ENCODE data around the gene TMEM214. TPM values are rescaled to one million over a fixed set of nuclear protein-coding genes. Genes with fewer than 3 reads are reported as not detected.

TMEM214 gene
- total RNA-seq, 1 experiment from 2014 or later = 77.8 TPM

DNA sequence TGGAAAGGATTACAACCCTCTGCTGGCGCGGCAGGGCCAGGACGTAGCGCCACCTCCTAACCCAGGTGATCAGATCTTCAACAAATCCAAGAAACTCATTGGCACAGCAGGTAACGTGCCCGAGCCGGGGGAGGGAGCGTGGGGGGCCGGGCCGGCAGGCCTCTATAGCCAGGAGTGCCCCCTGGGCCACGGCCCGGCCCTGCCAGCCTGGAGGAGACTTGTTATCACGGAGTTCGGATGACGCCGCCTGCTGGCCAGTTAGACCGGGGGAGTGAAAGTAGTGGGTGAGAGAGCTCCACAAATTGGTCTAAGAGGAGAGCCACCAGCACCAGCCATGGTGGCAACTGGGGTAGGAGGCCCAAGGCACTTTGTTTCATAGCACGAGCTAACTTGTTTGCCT lies 8.6 kb upstream of the TMEM214 start:
- H3K27ac ChIP-seq (ENCODE audit: low read length) = no peak overlapping the region
- ChIA-PET POLR2A (no interaction called here), CTCF (no interaction called here)
- in situ Hi-C loops (cut with HindIII; ENCODE audit: low pct_unique_long_range_greater_than_20kb, low sequenced_read_pairs) = no loop called here
- DNase-seq (ENCODE audit: low read depth, low spot score) (no peak), ATAC-seq (no peak)
- H3K9me3 ChIP-seq (ENCODE audit: control insufficient read depth, insufficient read depth, low read depth, low read length) = no peaks in the 10 kb centered on the region
- H3K4me3 ChIP-seq (ENCODE audit: low read depth in 2 of 2, low read length in 2 of 2) = no peak overlapping the region
- H3K4me1 ChIP-seq (ENCODE audit: control insufficient read depth, insufficient read depth, low read length) = peaks cover 6% of the 10 kb centered on the region
- no peaks in the 10 kb centered on the region for H3K27me3 ChIP-seq (ENCODE audit: control insufficient read depth, insufficient read depth, low read length)
- intact Hi-C loops (cut with micrococcal nuclease; ENCODE audit: unreplicated experiment) = no loop called here
- BruUV-seq (replicated peaks) = no TSS peak
- no peaks in the 10 kb centered on the region for H3K36me3 ChIP-seq (ENCODE audit: control insufficient read depth, insufficient read depth, low read length)
- TF ChIP-seq, protein P1, sequence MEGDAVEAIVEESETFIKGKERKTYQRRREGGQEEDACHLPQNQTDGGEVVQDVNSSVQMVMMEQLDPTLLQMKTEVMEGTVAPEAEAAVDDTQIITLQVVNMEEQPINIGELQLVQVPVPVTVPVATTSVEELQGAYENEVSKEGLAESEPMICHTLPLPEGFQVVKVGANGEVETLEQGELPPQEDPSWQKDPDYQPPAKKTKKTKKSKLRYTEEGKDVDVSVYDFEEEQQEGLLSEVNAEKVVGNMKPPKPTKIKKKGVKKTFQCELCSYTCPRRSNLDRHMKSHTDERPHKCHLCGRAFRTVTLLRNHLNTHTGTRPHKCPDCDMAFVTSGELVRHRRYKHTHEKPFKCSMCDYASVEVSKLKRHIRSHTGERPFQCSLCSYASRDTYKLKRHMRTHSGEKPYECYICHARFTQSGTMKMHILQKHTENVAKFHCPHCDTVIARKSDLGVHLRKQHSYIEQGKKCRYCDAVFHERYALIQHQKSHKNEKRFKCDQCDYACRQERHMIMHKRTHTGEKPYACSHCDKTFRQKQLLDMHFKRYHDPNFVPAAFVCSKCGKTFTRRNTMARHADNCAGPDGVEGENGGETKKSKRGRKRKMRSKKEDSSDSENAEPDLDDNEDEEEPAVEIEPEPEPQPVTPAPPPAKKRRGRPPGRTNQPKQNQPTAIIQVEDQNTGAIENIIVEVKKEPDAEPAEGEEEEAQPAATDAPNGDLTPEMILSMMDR (IDR thresholded peaks at IDR 0.05) = no peak
- TF ChIP-seq POLR2AphosphoS5 (IDR thresholded peaks at IDR 0.05; ENCODE audit: low read depth, low read length) (no peak), TCF7L2 (IDR thresholded peaks at IDR 0.05; ENCODE audit: low read depth, low read length) (no peak), SIN3A (IDR thresholded peaks at IDR 0.05; ENCODE audit: borderline replicate concordance, insufficient read depth, low read depth, low read length) (no peak)
- TF ChIP-seq, protein P2, sequence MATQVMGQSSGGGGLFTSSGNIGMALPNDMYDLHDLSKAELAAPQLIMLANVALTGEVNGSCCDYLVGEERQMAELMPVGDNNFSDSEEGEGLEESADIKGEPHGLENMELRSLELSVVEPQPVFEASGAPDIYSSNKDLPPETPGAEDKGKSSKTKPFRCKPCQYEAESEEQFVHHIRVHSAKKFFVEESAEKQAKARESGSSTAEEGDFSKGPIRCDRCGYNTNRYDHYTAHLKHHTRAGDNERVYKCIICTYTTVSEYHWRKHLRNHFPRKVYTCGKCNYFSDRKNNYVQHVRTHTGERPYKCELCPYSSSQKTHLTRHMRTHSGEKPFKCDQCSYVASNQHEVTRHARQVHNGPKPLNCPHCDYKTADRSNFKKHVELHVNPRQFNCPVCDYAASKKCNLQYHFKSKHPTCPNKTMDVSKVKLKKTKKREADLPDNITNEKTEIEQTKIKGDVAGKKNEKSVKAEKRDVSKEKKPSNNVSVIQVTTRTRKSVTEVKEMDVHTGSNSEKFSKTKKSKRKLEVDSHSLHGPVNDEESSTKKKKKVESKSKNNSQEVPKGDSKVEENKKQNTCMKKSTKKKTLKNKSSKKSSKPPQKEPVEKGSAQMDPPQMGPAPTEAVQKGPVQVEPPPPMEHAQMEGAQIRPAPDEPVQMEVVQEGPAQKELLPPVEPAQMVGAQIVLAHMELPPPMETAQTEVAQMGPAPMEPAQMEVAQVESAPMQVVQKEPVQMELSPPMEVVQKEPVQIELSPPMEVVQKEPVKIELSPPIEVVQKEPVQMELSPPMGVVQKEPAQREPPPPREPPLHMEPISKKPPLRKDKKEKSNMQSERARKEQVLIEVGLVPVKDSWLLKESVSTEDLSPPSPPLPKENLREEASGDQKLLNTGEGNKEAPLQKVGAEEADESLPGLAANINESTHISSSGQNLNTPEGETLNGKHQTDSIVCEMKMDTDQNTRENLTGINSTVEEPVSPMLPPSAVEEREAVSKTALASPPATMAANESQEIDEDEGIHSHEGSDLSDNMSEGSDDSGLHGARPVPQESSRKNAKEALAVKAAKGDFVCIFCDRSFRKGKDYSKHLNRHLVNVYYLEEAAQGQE (IDR thresholded peaks at IDR 0.05; ENCODE audit: insufficient read depth in 1 of 2, low read depth in 2 of 2, low read length in 1 of 2) = no peak

DNA sequence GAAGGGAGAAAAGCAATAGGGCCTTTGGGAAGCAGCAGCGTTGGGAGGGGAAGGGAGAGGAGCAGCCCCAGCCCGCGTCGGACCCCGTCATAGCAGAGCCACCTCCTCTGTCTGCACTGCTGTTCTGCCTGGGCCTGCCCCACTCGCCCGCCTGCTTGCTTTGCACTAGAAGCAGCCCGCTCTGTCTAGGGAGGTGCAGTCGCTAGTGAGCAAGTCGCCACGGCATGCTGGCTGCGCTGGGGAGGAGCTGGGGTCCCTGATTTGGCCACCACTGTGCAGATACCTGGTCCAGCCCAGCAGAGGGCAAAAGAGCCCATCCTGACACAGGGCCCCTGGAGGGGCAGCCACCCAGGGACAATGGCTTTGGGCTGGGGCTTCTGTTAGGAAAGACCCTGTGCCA lies 8.0 kb upstream of the TMEM214 start:
- Histone ChIP-seq H3K36me3 (ENCODE audit: control insufficient read depth, insufficient read depth, low read length) (no peaks in the 10 kb centered on the region), H3K27ac (ENCODE audit: low read length) (no peak overlapping the region), H3K4me1 (ENCODE audit: control insufficient read depth, insufficient read depth, low read length) (peaks cover 6% of the 10 kb centered on the region), H3K27me3 (ENCODE audit: control insufficient read depth, insufficient read depth, low read length) (no peaks in the 10 kb centered on the region), H3K9me3 (ENCODE audit: control insufficient read depth, insufficient read depth, low read depth, low read length) (no peaks in the 10 kb centered on the region), H3K4me3 (ENCODE audit: low read depth in 2 of 2, low read length in 2 of 2) (no peak overlapping the region)
- POLR2A ChIA-PET = no interaction called here
- peak; percentile 35; the same call in 1 of the 2 replicates for ATAC-seq
- CTCF ChIA-PET = no interaction called here
- in situ Hi-C loops (cut with HindIII; ENCODE audit: low pct_unique_long_range_greater_than_20kb, low sequenced_read_pairs) = no loop called here
- intact Hi-C loops (cut with micrococcal nuclease; ENCODE audit: unreplicated experiment) = no loop called here
- TF ChIP-seq, protein P2 (IDR thresholded peaks at IDR 0.05; ENCODE audit: insufficient read depth in 1 of 2, low read depth in 2 of 2, low read length in 1 of 2) = no peak
- TF ChIP-seq, protein P1 (IDR thresholded peaks at IDR 0.05) = no peak
- TF ChIP-seq TCF7L2 (IDR thresholded peaks at IDR 0.05; ENCODE audit: low read depth, low read length) (no peak), SIN3A (IDR thresholded peaks at IDR 0.05; ENCODE audit: borderline replicate concordance, insufficient read depth, low read depth, low read length) (no peak), POLR2AphosphoS5 (IDR thresholded peaks at IDR 0.05; ENCODE audit: low read depth, low read length) (no peak)
- no peak for DNase-seq (ENCODE audit: low read depth, low spot score)
- no TSS peak for BruUV-seq (replicated peaks)
